ENCODE measurements around the gene LTBP1.
"Not testable (repeated sequence)": the region's sequence is repeated elsewhere in the genome, so short reads cannot be mapped to it uniquely, and the experiment has no call there.

The LTBP1 gene

GRCh38 chr2:33229646-33230045 lies 282.9 kb downstream of the LTBP1 start:
- DNase-seq (ENCODE audit: low spot score), result no peak

DNA sequence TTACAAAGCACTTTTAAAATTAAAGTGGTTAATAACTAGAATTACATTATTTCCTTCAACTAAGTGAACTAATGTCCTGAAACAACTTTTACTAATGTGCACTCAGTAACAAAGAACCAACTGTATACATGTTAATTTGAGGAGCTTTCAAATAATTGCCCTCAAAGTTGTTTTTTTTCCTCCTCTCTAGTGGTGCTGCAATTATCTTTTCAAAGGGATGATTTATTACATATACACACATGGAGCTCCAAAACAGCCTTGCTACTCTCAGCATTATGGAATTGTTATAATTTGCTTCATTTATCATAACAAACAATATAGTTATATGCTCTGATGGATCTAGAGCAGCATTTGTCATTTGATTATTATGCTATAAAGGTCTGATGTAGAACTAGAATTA lies 283.4 kb downstream of the LTBP1 start:
- no peak for DNase-seq (ENCODE audit: low spot score)

DNA sequence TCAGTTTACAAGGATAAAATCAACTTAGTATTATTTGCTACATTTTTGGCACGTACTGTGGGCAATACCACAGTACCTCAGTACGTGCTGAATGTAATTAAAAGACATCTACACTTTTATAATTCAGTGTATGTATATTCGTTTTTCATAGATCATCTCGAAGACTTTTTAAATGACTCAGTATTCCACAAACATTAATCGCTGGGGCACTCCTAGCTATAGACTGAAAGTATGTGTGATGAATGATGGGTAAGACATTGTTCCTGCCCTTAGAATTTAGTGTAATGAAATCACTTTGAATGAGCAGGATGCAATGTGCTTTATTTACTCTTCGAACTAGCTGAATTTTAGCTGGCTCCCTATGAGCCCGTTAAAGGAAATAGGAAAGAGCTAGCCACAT lies 284.1 kb downstream of the LTBP1 start:
- DNase-seq (ENCODE audit: low spot score), result no peak

GRCh38 chr2:33235559-33235958 lies 288.8 kb downstream of the LTBP1 start:
- DNase-seq (ENCODE audit: low spot score), result not testable (repeated sequence)

- no peak for DNase-seq (ENCODE audit: low spot score)
Measured at GRCh38 chr2:33236482-33237385, 290.0 kb downstream of the LTBP1 start.

DNA sequence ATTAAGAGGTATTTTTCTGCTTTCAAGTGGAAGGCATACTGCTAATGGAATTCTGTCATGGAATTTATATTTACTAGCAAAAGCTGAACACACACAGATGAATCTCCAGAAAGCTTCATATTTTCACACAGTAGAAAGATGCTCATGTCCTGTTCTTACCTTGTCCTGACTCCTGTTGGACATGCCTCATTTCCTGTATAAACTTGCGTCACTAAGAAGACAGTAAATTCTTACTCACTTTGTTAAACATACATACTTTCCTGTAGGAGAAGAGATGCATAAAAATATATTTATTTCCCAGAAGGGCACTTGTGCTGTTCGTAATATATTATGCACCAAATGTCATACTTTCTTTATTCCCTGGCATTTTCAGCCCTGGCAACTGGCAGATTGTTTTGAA lies 291.4 kb downstream of the LTBP1 start:
- no peak for DNase-seq (ENCODE audit: low spot score)

DNA sequence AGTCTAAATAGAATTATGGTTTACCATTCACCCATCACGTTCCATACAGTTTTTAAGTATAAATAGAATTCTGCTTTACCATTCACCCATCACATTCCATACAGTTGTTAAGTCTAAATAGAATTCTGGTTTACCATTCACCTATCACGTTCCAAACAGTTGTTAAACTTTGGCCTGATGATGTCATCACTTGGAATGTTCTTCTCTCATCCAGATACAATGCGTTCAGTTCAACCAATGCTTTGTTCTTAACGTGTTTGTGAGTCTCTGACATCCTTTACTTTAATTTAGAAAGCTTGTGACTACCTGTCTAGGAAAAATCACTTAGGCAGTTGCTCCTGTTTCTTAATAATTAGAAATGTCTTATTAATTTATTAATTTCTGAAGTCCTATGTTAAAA lies 293.4 kb downstream of the LTBP1 start:
- DNase-seq (ENCODE audit: low spot score), result no peak

- no peak for DNase-seq (ENCODE audit: low spot score)
Measured at GRCh38 chr2:33241072-33241471, 294.3 kb downstream of the LTBP1 start.

GRCh38 chr2:33241581-33241980 lies 294.8 kb downstream of the LTBP1 start:
- DNase-seq (ENCODE audit: low spot score), result no peak

GRCh38 chr2:33242845-33243244 lies 296.1 kb downstream of the LTBP1 start:
- no peak for DNase-seq (ENCODE audit: low spot score)

DNA sequence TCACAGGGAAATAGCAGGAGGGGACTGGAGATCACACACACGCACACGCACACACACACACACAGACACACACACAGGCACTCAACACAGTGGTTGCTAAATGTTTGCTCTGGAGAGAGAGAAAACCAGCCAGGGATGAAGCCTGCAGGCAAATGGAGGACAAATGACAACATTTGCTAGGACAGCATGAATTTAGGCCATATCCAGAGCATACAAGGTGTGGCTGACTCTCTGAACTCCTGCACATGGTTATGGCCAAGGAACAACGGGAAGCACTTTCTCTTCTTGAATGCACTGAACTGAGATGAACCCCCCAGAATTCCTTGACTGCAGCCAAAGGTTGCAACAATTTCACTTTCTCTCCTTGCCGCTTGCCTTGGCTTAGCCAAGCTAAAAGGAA lies 299.7 kb downstream of the LTBP1 start:
- DNase-seq (ENCODE audit: low spot score), result no peak

GRCh38 chr2:33247365-33247764 lies 300.6 kb downstream of the LTBP1 start:
- no peak for DNase-seq (ENCODE audit: low spot score)

GRCh38 chr2:33250417-33251029 lies 303.8 kb downstream of the LTBP1 start:
- DNase-seq (ENCODE audit: low spot score), result no peak

GRCh38 chr2:33256162-33256755 lies 309.5 kb downstream of the LTBP1 start:
- no peak for DNase-seq (ENCODE audit: low spot score)

DNA sequence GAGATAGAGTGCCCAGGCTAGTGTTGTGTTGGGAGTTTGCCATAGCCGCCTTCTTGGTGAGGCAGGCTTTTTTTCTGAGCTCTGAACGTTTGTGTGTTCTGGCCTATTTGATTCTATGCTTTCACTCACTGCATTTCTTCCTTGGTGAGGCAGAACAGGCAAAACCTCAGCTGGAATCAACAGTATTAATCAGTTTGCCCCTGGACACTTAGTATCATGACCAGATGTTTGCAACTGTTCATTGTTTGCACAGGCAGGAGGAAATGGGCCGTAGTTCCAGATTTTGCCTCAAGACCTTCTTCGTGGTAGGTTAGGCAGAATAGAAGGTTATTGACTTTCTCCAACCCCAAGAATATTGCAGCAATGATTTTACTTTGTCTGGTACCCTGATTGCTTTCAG lies 311.6 kb downstream of the LTBP1 start:
- no peak for DNase-seq (ENCODE audit: low spot score)

GRCh38 chr2:33262097-33262496 lies 315.3 kb downstream of the LTBP1 start:
- DNase-seq (ENCODE audit: low spot score), result no peak

GRCh38 chr2:33264766-33265165 lies 318.0 kb downstream of the LTBP1 start:
- DNase-seq (ENCODE audit: low spot score), result no peak

- no peak for DNase-seq (ENCODE audit: low spot score)
Measured at GRCh38 chr2:33265584-33266338, 319.0 kb downstream of the LTBP1 start.

GRCh38 chr2:33266467-33266866 lies 319.7 kb downstream of the LTBP1 start:
- DNase-seq (ENCODE audit: low spot score), result no peak

GRCh38 chr2:33267043-33267442 lies 320.3 kb downstream of the LTBP1 start:
- DNase-seq (ENCODE audit: low spot score), result no peak

DNA sequence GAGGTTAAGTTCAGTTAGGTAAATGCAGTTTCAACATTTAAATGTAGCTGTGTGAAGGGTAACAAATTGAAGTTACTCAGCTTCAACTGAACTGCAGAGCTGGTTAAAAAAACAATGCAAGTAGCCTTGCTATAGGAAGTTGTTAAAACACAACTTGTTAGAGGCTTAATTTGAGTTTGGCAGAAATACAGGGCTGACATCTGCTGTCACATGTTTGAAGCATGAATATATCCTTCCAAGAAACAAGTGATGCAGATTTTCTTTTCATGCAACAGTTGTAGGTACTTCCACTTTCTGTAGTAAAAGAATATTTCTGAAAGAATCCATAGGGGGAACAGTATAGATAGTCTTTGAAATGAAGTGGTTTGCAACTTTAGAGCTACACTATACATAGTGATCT lies 321.0 kb downstream of the LTBP1 start:
- DNase-seq (ENCODE audit: low spot score), result no peak

DNA sequence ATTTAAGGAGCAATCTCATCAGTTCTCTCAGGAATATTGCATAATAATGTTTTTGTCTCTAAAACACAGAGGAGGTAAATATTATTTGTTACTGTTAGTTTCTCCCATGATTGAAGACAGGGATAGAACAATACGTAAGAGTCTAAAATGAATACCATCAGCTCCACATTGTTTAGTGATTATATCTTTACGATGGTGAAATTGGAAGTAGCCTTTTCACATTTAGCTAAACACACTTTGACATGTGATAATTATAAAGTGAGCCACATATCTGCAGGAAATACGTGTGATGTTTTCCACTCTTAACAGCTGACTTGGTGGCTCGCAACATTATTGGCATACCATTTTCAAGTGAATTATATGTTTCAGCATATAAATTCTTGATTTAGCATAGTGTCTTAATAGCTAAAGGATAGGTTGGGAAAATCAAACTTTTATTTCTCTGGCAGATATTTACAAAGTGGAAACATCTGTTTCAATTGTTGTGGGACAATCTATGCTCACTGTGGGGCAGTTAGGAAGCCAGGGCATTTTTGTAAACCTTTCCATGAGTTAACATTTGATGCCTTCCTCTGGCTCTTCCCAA lies 321.6 kb downstream of the LTBP1 start:
- no peak for DNase-seq (ENCODE audit: low spot score)
